H1 (cell line): Measurements from ENCODE around the gene HAO1. TPM values are rescaled to one million over a fixed set of nuclear protein-coding genes. Genes with fewer than 3 reads are reported as not detected.

Experiments
- CTCF ChIA-PET: fragments of 300-600 bp; sonication (Branson Sonifier 250); formaldehyde crosslinking; loops from one replicate; lab custom pipeline; 2021; ENCODE audit not compliant: partially characterized antibody; lab: Charles Lee
- POLR2A ChIA-PET: fragments of 300-600 bp; sonication (Branson Sonifier 250); formaldehyde crosslinking; loops from one replicate; lab custom pipeline; 2021; ENCODE audit warnings: inconsistent platforms; ENCODE audit not compliant: partially characterized antibody; lab: Charles Lee
- DNase-seq, 2 experiments: peaks; one replicate each; pipeline versions ENCODE4 v3.0.0 to v3.0.0-alpha.2; 2010 to 2022; ENCODE audit warnings: low spot score in 2 of 2, low read depth in 1 of 2, mixed read lengths in 1 of 2
- FAIRE-seq: peaks from 2 replicates; lab custom pipeline; 2011; peaks lifted over from hg19 to GRCh38; lab: Jason Lieb, UNC
- H2AFZ ChIP-seq: 2 replicates; pipeline ENCODE4 v1.8.1; 2012; ENCODE audit warnings: low read length, inconsistent platforms
- H2AK5ac ChIP-seq: 2 replicates; pipeline ENCODE4 v1.6.1; 2013; ENCODE audit warnings: low read depth, low read length
- H2BK120ac ChIP-seq: replicated peaks from 2 replicates; pipeline ENCODE3; 2013; ENCODE audit warnings: low read depth, low read length, inconsistent platforms
- H2BK12ac ChIP-seq: 2 replicates; pipeline ENCODE4 v1.6.1; 2013; ENCODE audit warnings: low read depth, low read length
- H2BK15ac ChIP-seq: 2 replicates; pipeline ENCODE4 v1.6.1; 2013; ENCODE audit warnings: low read length
- H2BK20ac ChIP-seq: 2 replicates; pipeline ENCODE4 v1.6.1; 2013; ENCODE audit warnings: low read length
- H2BK5ac ChIP-seq: 2 replicates; pipeline ENCODE4 v1.6.1; 2013; ENCODE audit warnings: low read depth, low read length
- H3K14ac ChIP-seq: 2 replicates; pipeline ENCODE4 v1.6.1; 2013; ENCODE audit warnings: inconsistent platforms; ENCODE audit not compliant: insufficient read length
- H3K18ac ChIP-seq: 2 replicates; pipeline ENCODE4 v1.6.1; 2013; ENCODE audit warnings: low read length; ENCODE audit errors: extremely low read depth
- H3K23ac ChIP-seq: 2 replicates; pipeline ENCODE4 v1.6.1; 2013; ENCODE audit warnings: inconsistent platforms; ENCODE audit not compliant: insufficient read length
- H3K23me2 ChIP-seq: 2 replicates; pipeline ENCODE4 v1.6.1; 2013; ENCODE audit warnings: low read depth, low read length
- H3K27ac ChIP-seq: 2 replicates; pipeline ENCODE4 v1.6.1; 2011; ENCODE audit warnings: low read depth, low read length, inconsistent platforms
- H3K27me3 ChIP-seq, 4 experiments: replicated peaks in 1 of 4; 1 replicate in 1 of 4; 2 replicates in 3 of 4; pipeline versions ENCODE4 v1.6.1 to v1.8.1; 2011 to 2013; ENCODE audit warnings: low read length in 3 of 4, mild to moderate bottlenecking in 3 of 4, inconsistent platforms in 2 of 4, mixed read lengths in 2 of 4, moderate library complexity in 1 of 4; ENCODE audit not compliant: control insufficient read depth in 3 of 4, insufficient read depth in 3 of 4; ENCODE audit errors: extremely low read depth in 1 of 4
- H3K36me3 ChIP-seq, 4 experiments: 2 replicates each; pipeline versions ENCODE4 v1.6.1 to v1.8.1; 2011 to 2013; ENCODE audit warnings: mild to moderate bottlenecking in 4 of 4, low read length in 3 of 4, moderate library complexity in 2 of 4, control low read depth in 1 of 4, inconsistent platforms in 1 of 4; ENCODE audit not compliant: insufficient read depth in 4 of 4, control insufficient read depth in 2 of 4
- H3K4ac ChIP-seq: replicated peaks from 2 replicates; pipeline ENCODE3; 2013; ENCODE audit warnings: low read length, low read depth, mixed read lengths, inconsistent platforms; ENCODE audit not compliant: insufficient read length
- H3K4me1 ChIP-seq, 4 experiments: replicated peaks in 1 of 4; 1 replicate in 1 of 4; 2 replicates in 3 of 4; pipeline versions ENCODE4 v1.6.1 to v1.8.1; 2011 to 2013; ENCODE audit warnings: low read length in 3 of 4, inconsistent platforms in 2 of 4, mixed read lengths in 1 of 4; ENCODE audit not compliant: insufficient read depth in 4 of 4, control insufficient read depth in 3 of 4
- H3K4me2 ChIP-seq, 2 experiments: 2 replicates each; pipeline versions ENCODE4 v1.6.1 to v1.8.1; 2011 to 2013; ENCODE audit warnings: low read depth in 2 of 2, low read length in 2 of 2, control low read depth in 1 of 2, inconsistent platforms in 1 of 2, mild to moderate bottlenecking in 1 of 2; ENCODE audit not compliant: insufficient read depth in 1 of 2
- H3K4me3 ChIP-seq, 4 experiments: fragments of 200-600, 300-600 bp in 1 of 4; sonication (generic), shearing (Covaris generic), sonication (Bioruptor Twin) in 1 of 4; 2 replicates each; pipeline versions ENCODE4 v1.5.1 to v1.8.1; 2011 to 2016; ENCODE audit warnings: low read length in 4 of 4, low read depth in 3 of 4, control low read depth in 2 of 4, inconsistent platforms in 2 of 4, mild to moderate bottlenecking in 2 of 4, mixed read lengths in 1 of 4, moderate library complexity in 1 of 4; ENCODE audit not compliant: insufficient read depth in 2 of 4; ENCODE audit errors: extremely low read depth in 1 of 4
- H3K56ac ChIP-seq: replicated peaks from 2 replicates; pipeline ENCODE3; 2013; ENCODE audit warnings: low read depth, mild to moderate bottlenecking, mixed read lengths, low read length, inconsistent platforms; ENCODE audit not compliant: insufficient read length
- H3K79me1 ChIP-seq: 2 replicates; pipeline ENCODE4 v1.6.1; 2013; ENCODE audit warnings: low read depth, low read length, control low read depth
- H3K79me2 ChIP-seq, 2 experiments: 2 replicates each; pipeline versions ENCODE4 v1.6.1 to v1.8.1; 2012 to 2013; ENCODE audit warnings: low read length in 2 of 2, mild to moderate bottlenecking in 2 of 2, inconsistent platforms in 1 of 2; ENCODE audit not compliant: insufficient read depth in 2 of 2, control insufficient read depth in 1 of 2
- H3K9ac ChIP-seq, 4 experiments: replicated peaks in 1 of 4; 1 replicate in 1 of 4; 2 replicates in 3 of 4; pipeline versions ENCODE4 v1.6.1 to v1.8.1; 2011 to 2013; ENCODE audit warnings: low read depth in 3 of 4, low read length in 3 of 4, control low read depth in 2 of 4, mild to moderate bottlenecking in 2 of 4, moderate library complexity in 2 of 4, inconsistent platforms in 1 of 4; ENCODE audit errors: extremely low read depth in 1 of 4
- H3K9me3 ChIP-seq, 2 experiments: 2 replicates each; pipeline versions ENCODE4 v1.6.1 to v1.8.1; 2012 to 2013; ENCODE audit warnings: mild to moderate bottlenecking in 2 of 2, moderate library complexity in 2 of 2, control low read depth in 1 of 2, inconsistent platforms in 1 of 2, low read depth in 1 of 2, low read length in 1 of 2, mixed read lengths in 1 of 2; ENCODE audit not compliant: insufficient read depth in 2 of 2
- H4K20me1 ChIP-seq, 2 experiments: replicated peaks in 1 of 2; 2 replicates each; pipeline versions ENCODE3 to v1.8.1; 2011 to 2013; ENCODE audit warnings: inconsistent platforms in 2 of 2, low read length in 2 of 2, mild to moderate bottlenecking in 1 of 2; ENCODE audit not compliant: insufficient read depth in 2 of 2, control insufficient read depth in 1 of 2
- H4K5ac ChIP-seq: 2 replicates; pipeline ENCODE4 v1.6.1; 2013; ENCODE audit warnings: low read length, low read depth, mixed read lengths, inconsistent platforms; ENCODE audit not compliant: insufficient read length
- H4K8ac ChIP-seq: 2 replicates; pipeline ENCODE4 v1.8.0; 2013; ENCODE audit warnings: mild to moderate bottlenecking, moderate library complexity, low read length, inconsistent platforms; ENCODE audit not compliant: insufficient read depth; ENCODE audit errors: extremely low read depth
- H4K91ac ChIP-seq: replicated peaks from 2 replicates; pipeline ENCODE3; 2013; ENCODE audit warnings: low read length, mixed read lengths, inconsistent platforms; ENCODE audit not compliant: insufficient read length
- CEBPB ChIP-seq: IDR thresholded peaks from 2 replicates; pipeline ENCODE4 v1.6.1; 2012; ENCODE audit warnings: low read depth, low read length
- CHD2 ChIP-seq: IDR thresholded peaks from 2 replicates; pipeline ENCODE4 v1.6.1; 2012; ENCODE audit warnings: low read length, improper control_type of control experiment
- FOSL1 ChIP-seq: IDR thresholded peaks from 2 replicates; pipeline ENCODE4 v1.6.1; 2011; ENCODE audit warnings: mild to moderate bottlenecking, low read depth, low read length, moderate library complexity; ENCODE audit not compliant: insufficient read depth
- HDAC2 ChIP-seq, 2 experiments: fragments of 300-600 bp in 1 of 2; sonication (generic) in 1 of 2; IDR thresholded peaks; 2 replicates each; pipeline ENCODE4 v1.6.1; 2011 to 2012; ENCODE audit warnings: low read depth in 2 of 2, low read length in 2 of 2, mild to moderate bottlenecking in 2 of 2, moderate library complexity in 2 of 2, borderline replicate concordance in 1 of 2, inconsistent platforms in 1 of 2
- HDAC6 ChIP-seq: IDR thresholded peaks from one replicate; pipeline ENCODE4 v1.7.1; 2012; ENCODE audit warnings: low read depth, mild to moderate bottlenecking, inconsistent platforms, low read length, moderate library complexity
- JUN ChIP-seq: IDR thresholded peaks from 2 replicates; pipeline ENCODE4 v1.6.1; 2011; ENCODE audit warnings: low read depth, mild to moderate bottlenecking, improper control_type of control experiment, low read length
- KDM1A ChIP-seq: fragments of 200-600, 300-600 bp; sonication (generic); IDR thresholded peaks from 2 replicates; pipeline ENCODE4 v1.7.1; 2016; ENCODE audit warnings: mild to moderate bottlenecking, low read length, borderline replicate concordance
- KDM4A ChIP-seq: IDR thresholded peaks from one replicate; pipeline ENCODE4 v1.7.1; 2012; ENCODE audit warnings: low read depth, mild to moderate bottlenecking, moderate library complexity, low read length, inconsistent platforms; ENCODE audit not compliant: severe bottlenecking
- KDM5A ChIP-seq: fragments of 200-600 bp; IDR thresholded peaks from 2 replicates; pipeline ENCODE4 v1.7.1; 2012; ENCODE audit warnings: mild to moderate bottlenecking, low read length, inconsistent platforms, mixed read lengths
- PHF8 ChIP-seq: fragments of 200-600 bp; sonication (generic); conservative IDR thresholded peaks from 2 replicates; pipeline ENCODE4 v1.7.1; 2012; ENCODE audit warnings: low read depth, mild to moderate bottlenecking, inconsistent platforms, low read length, moderate library complexity
- SIN3A ChIP-seq, 2 experiments: IDR thresholded peaks in 1 of 2; conservative IDR thresholded peaks in 1 of 2; 2 replicates each; pipeline ENCODE4 v1.6.1; 2011 to 2012; ENCODE audit warnings: low read length in 2 of 2, improper control_type of control experiment in 1 of 2, low read depth in 1 of 2, mild to moderate bottlenecking in 1 of 2
- SIRT6 ChIP-seq: IDR thresholded peaks from one replicate; pipeline ENCODE4 v1.7.1; 2012; ENCODE audit warnings: low read length, inconsistent platforms
- SRF ChIP-seq: IDR thresholded peaks from 2 replicates; pipeline ENCODE4 v1.6.1; 2011; ENCODE audit warnings: mild to moderate bottlenecking, low read depth, low read length, moderate library complexity
- TAF1 ChIP-seq: IDR thresholded peaks from 2 replicates; pipeline ENCODE4 v1.6.1; 2011; ENCODE audit warnings: mild to moderate bottlenecking, low read depth, low read length
- WGBS, 2 experiments: shearing (Covaris generic) in 1 of 2; methylation state at CpG; one replicate each; pipeline versions ENCODE4 v1.1.6 to v1.1.7; 2013 to 2015; ENCODE audit warnings: low lambda C conversion rate in 2 of 2, mixed read lengths in 2 of 2, inconsistent platforms in 1 of 2, low coverage in 1 of 2, missing lambda C conversion rate in 1 of 2; ENCODE audit not compliant: insufficient replicate concordance in 2 of 2, insufficient coverage in 1 of 2, insufficient read length in 1 of 2; ENCODE audit errors: extremely low coverage in 1 of 2, missing lambda C conversion rate in 1 of 2; 5-methylcytosine and 5-hydroxymethylcytosine counted together
- polyA plus RNA-seq, 7 experiments: library from polyadenylated mRNA; depleted of rRNA in 3 of 7; stranded (reverse) in 5 of 7; unstranded in 2 of 7; fragments of >200 nt in 5 of 7; fragments of 200-250 nt in 2 of 7; gene quantifications; 1 replicate in 5 of 7; 2 replicates in 1 of 7; 4 replicates in 1 of 7; pipeline versions ENCODE4 v1.2.1 to v1.2.3, GENCODE V29; 2011 to 2013; ENCODE audit warnings: missing spikeins in 2 of 7, mixed read lengths in 2 of 7
- total RNA-seq: library from RNA; stranded (reverse); fragmentation: NEBNext Ultra II Directional; extraction: Animal tissue kit (Norgen Biotek cat#: 25700); gene quantifications from 2 replicates; pipeline ENCODE4 v1.2.1, GENCODE V29; 2021

The HAO1 gene
- total and polyA plus RNA-seq, 2 of the 8 experiments (the other 6 are each of a cell fraction or from before 2014, with no cell fraction given), result not detected

DNA sequence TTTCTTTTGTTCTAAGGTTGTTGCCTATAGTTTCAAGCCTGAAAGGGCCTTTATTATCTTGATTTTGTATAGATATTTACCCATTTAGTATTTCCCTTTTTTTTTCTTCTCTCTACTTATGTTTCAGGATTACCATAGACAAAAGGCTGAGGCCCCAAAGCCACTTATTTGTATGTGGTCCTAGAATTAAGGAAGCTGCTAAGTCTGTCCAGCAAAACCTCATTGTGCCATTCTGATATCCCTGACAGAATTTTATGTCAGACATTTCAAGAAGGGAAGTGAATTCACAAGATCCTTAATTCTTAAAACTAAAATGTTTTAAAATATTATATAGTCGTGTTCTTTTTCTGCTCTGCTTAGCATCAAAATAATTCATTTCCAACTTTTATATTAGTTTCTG is 6.9 kb downstream of the HAO1 start:
- H3K23ac ChIP-seq, result no peak overlapping the region
- no peak overlapping the region for H2BK12ac ChIP-seq
- H3K18ac ChIP-seq, result no peak overlapping the region
- H2BK120ac ChIP-seq, result no peak overlapping the region
- H3K4me1 ChIP-seq, result no peaks in the 10 kb centered on the region
- H2BK15ac ChIP-seq, result no peak overlapping the region
- H3K23me2 ChIP-seq, result peaks cover 2% of the 10 kb centered on the region; the same call in 1 of the 2 replicates
- no peaks in the 10 kb centered on the region for H3K27me3 ChIP-seq
- no peaks in the 10 kb centered on the region for H3K36me3 ChIP-seq
- no peaks in the 10 kb centered on the region for H3K79me1 ChIP-seq
- H4K91ac ChIP-seq, result no peak overlapping the region
- no peak overlapping the region for H2BK20ac ChIP-seq
- DNase-seq (no peak), FAIRE-seq (no peak)
- no peak overlapping the region for H2AFZ ChIP-seq
- no peak overlapping the region for H4K8ac ChIP-seq
- no peak overlapping the region for H3K27ac ChIP-seq
- H3K9ac ChIP-seq, result no peak overlapping the region
- no peak overlapping the region for H3K14ac ChIP-seq
- no peak overlapping the region for H3K4me2 ChIP-seq
- 89% methylated on average over 1 of the region's 1 CpG; no CpG with 5 or more reads in 1 of the 2 experiments for WGBS, 2 experiments
- no peak overlapping the region for H2AK5ac ChIP-seq
- no peaks in the 10 kb centered on the region for H4K20me1 ChIP-seq
- ChIA-PET CTCF (interaction anchor here (6.5 kb wide), 1 partner anchor 49 kb away, joined by 53 read pairs; no protein-coding TSS in a partner anchor), POLR2A (no interaction called here)
- no peak overlapping the region for H3K4ac ChIP-seq
- no peak overlapping the region for H4K5ac ChIP-seq
- H3K56ac ChIP-seq, result no peak overlapping the region
- no peak overlapping the region for H2BK5ac ChIP-seq
- no peak overlapping the region for H3K4me3 ChIP-seq
- H3K9me3 ChIP-seq, result no peaks in the 10 kb centered on the region
- H3K79me2 ChIP-seq, result no peaks in the 10 kb centered on the region
- no peak for TF ChIP-seq KDM5A
- TF ChIP-seq SIRT6, result no peak
- TF ChIP-seq PHF8, result no peak
- no peak for TF ChIP-seq FOSL1
- TF ChIP-seq HDAC2 (IDR thresholded peaks at IDR 0.05; ENCODE audit: borderline replicate concordance in 1 of 2, low read depth in 2 of 2, low read length in 2 of 2), result no peak
- TF ChIP-seq CHD2, result no peak
- TF ChIP-seq KDM4A, result no peak
- TF ChIP-seq HDAC6, result no peak
- TF ChIP-seq SRF, result no peak
- TF ChIP-seq KDM1A, result no peak
- no peak for TF ChIP-seq TAF1
- TF ChIP-seq SIN3A (conservative IDR thresholded peaks at IDR 0.05 in 1 of 2, IDR thresholded peaks at IDR 0.05 in 1 of 2; ENCODE audit: low read depth in 1 of 2, low read length in 2 of 2), result no peak
- TF ChIP-seq JUN, result no peak
- TF ChIP-seq CEBPB, result no peak
